Activated CD8-positive, alpha-beta memory T cell treated with anti-CD3 and anti-CD28 coated beads for 24 hours (primary cell): Measurements from ENCODE around the gene HOXB2.

ENCODE experiments used
- DNase-seq: peaks from one replicate; pipeline ENCODE4 v3.0.0-alpha.2; 2020

Gene HOXB2

GRCh38 chr17:48551596-48552465, 6.9 kb upstream of the HOXB2 start:
- no peak for DNase-seq

- no peak for DNase-seq
Observed at GRCh38 chr17:48551214-48551555, 6.3 kb upstream of the HOXB2 start.

GRCh38 chr17:48550502-48551213, 5.7 kb upstream of the HOXB2 start:
- DNase-seq = no peak

GRCh38 chr17:48549914-48550501, 5.1 kb upstream of the HOXB2 start:
- no peak for DNase-seq

GRCh38 chr17:48549281-48549630, 4.3 kb upstream of the HOXB2 start:
- no peak for DNase-seq

- no peak for DNase-seq
Observed at GRCh38 chr17:48548523-48549280, 3.8 kb upstream of the HOXB2 start.

- no peak for DNase-seq
Observed at GRCh38 chr17:48547808-48548522, 3.1 kb upstream of the HOXB2 start.

GRCh38 chr17:48546924-48547807, 2.3 kb upstream of the HOXB2 start:
- DNase-seq = no peak

GRCh38 chr17:48546137-48546923, 1.4 kb upstream of the HOXB2 start:
- no peak for DNase-seq

- no peak for DNase-seq
Observed at GRCh38 chr17:48545539-48545938, 630 bp upstream of the HOXB2 start.

GRCh38 chr17:48544349-48545021, 424 bp downstream of the HOXB2 start:
- DNase-seq = peak; percentile 70

GRCh38 chr17:48543854-48544348, 1.0 kb downstream of the HOXB2 start:
- no peak for DNase-seq

GRCh38 chr17:48543107-48543853, 1.6 kb downstream of the HOXB2 start:
- peak; percentile 89 for DNase-seq

- DNase-seq = no peak
Observed at GRCh38 chr17:48542698-48543106, 2.2 kb downstream of the HOXB2 start.

- DNase-seq = peak; percentile 77
Observed at GRCh38 chr17:48542114-48542656, 2.7 kb downstream of the HOXB2 start.

- DNase-seq = peak; percentile 80
Observed at GRCh38 chr17:48541577-48542113, 3.3 kb downstream of the HOXB2 start.

- no peak for DNase-seq
Observed at GRCh38 chr17:48541036-48541576, 3.8 kb downstream of the HOXB2 start.

GRCh38 chr17:48540213-48540612, 4.7 kb downstream of the HOXB2 start:
- DNase-seq = no peak
